Osteoblast (primary cell): ENCODE measurements around the gene HGF. TPM values are rescaled to one million over a fixed set of nuclear protein-coding genes. Genes with fewer than 3 reads are reported as not detected.

Experiments
- DNase-seq: peaks from one replicate; pipeline ENCODE4 v3.0.0; 2011; ENCODE audit warnings: low spot score, mixed read lengths; ENCODE audit not compliant: insufficient read length; ENCODE audit errors: missing footprints
- H2AFZ ChIP-seq: 2 replicates; pipeline ENCODE4 v1.6.0; 2011; ENCODE audit warnings: mild to moderate bottlenecking, low read length
- H3K27ac ChIP-seq: 2 replicates; pipeline ENCODE4 v1.5.1; 2011; ENCODE audit warnings: mild to moderate bottlenecking, low read depth, low read length, moderate library complexity
- H3K27me3 ChIP-seq: 2 replicates; pipeline ENCODE4 v1.6.0; 2012; ENCODE audit warnings: mild to moderate bottlenecking, control low read depth, inconsistent platforms, low read length, moderate library complexity; ENCODE audit not compliant: insufficient read depth
- H3K36me3 ChIP-seq: 2 replicates; pipeline ENCODE4 v1.5.1; 2011; ENCODE audit warnings: mild to moderate bottlenecking, low read length, control low read depth, moderate library complexity; ENCODE audit not compliant: insufficient read depth
- H3K4me1 ChIP-seq: 2 replicates; pipeline ENCODE4 v1.5.1; 2011; ENCODE audit warnings: mild to moderate bottlenecking, low read length, control low read depth, moderate library complexity; ENCODE audit not compliant: insufficient read depth
- H3K4me2 ChIP-seq: 2 replicates; pipeline ENCODE4 v1.6.0; 2011; ENCODE audit warnings: mild to moderate bottlenecking, low read length; ENCODE audit not compliant: insufficient read depth
- H3K4me3 ChIP-seq: fragments of 200-600 bp; sonication (generic); 3 replicates; pipeline ENCODE4 v1.5.1; 2012; ENCODE audit warnings: mild to moderate bottlenecking, low read length, inconsistent platforms; ENCODE audit not compliant: insufficient read depth
- H3K79me2 ChIP-seq: 2 replicates; pipeline ENCODE4 v1.6.0; 2012; ENCODE audit warnings: mild to moderate bottlenecking, low read length, control low read depth, inconsistent platforms; ENCODE audit not compliant: insufficient read depth
- H3K9me3 ChIP-seq: 2 replicates; pipeline ENCODE4 v1.5.1; 2011; ENCODE audit warnings: low read depth, low read length, control low read depth
- H4K20me1 ChIP-seq: 2 replicates; pipeline ENCODE4 v1.6.0; 2012; ENCODE audit warnings: mild to moderate bottlenecking, low read length, control low read depth; ENCODE audit not compliant: insufficient read depth
- CTCF ChIP-seq: IDR thresholded peaks from 2 replicates; pipeline ENCODE4 v1.5.1; 2011; ENCODE audit warnings: mild to moderate bottlenecking, low read depth, low read length, moderate library complexity; ENCODE audit errors: extremely low read depth
- total RNA-seq: library from RNA; depleted of rRNA; stranded (reverse); fragments of >200 nt; gene quantifications from 2 replicates; pipeline ENCODE4 v1.2.3, GENCODE V29; 2012

The HGF gene
- total RNA-seq, 1 donor: 41.3 TPM

- peak overlapping the region; percentile 47 for H3K27ac ChIP-seq
- TF ChIP-seq CTCF: no peak
Measured at GRCh38 chr7:81690688-81691087, 79.2 kb downstream of the HGF start.

GRCh38 chr7:81690251-81690650 is 79.6 kb downstream of the HGF start:
- no peaks in the 10 kb centered on the region for H3K79me2 ChIP-seq
- peak overlapping the region; percentile 42 for H3K4me3 ChIP-seq
- H2AFZ ChIP-seq: peak overlapping the region; percentile 75
- H3K4me2 ChIP-seq: peak overlapping the region; percentile 55
- H3K27me3 ChIP-seq: no peaks in the 10 kb centered on the region
- DNase-seq: no peak
- H4K20me1 ChIP-seq: no peaks in the 10 kb centered on the region
- H3K36me3 ChIP-seq: no peaks in the 10 kb centered on the region
- H3K9me3 ChIP-seq: no peaks in the 10 kb centered on the region
- TF ChIP-seq CTCF: no peak
- peak overlapping the region; percentile 47 for H3K27ac ChIP-seq
- peaks cover 31% of the 10 kb centered on the region for H3K4me1 ChIP-seq

More at GRCh38 chr7:81690688-81691087, 79.2 kb downstream of the HGF start:
- peak overlapping the region; percentile 55 for H3K4me2 ChIP-seq
- DNase-seq: no peak
- H3K9me3 ChIP-seq: no peaks in the 10 kb centered on the region
- H3K36me3 ChIP-seq: no peaks in the 10 kb centered on the region
- no peak overlapping the region for H3K4me3 ChIP-seq
- H3K27me3 ChIP-seq: no peaks in the 10 kb centered on the region
- H2AFZ ChIP-seq: no peak overlapping the region
- H4K20me1 ChIP-seq: no peaks in the 10 kb centered on the region
- peaks cover 29% of the 10 kb centered on the region for H3K4me1 ChIP-seq
- H3K79me2 ChIP-seq: no peaks in the 10 kb centered on the region

GRCh38 chr7:81688622-81689411 is 81.0 kb downstream of the HGF start:
- Histone ChIP-seq H3K79me2 (no peaks in the 10 kb centered on the region), H3K27me3 (no peaks in the 10 kb centered on the region), H3K36me3 (no peaks in the 10 kb centered on the region), H3K9me3 (no peaks in the 10 kb centered on the region), H3K4me3 (no peak overlapping the region), H2AFZ (no peak overlapping the region), H3K4me1 (peaks cover 40% of the 10 kb centered on the region), H3K27ac (no peak overlapping the region), H3K4me2 (no peak overlapping the region), H4K20me1 (no peaks in the 10 kb centered on the region)
- DNase-seq: no peak
- TF ChIP-seq CTCF: no peak

- Histone ChIP-seq H3K4me2 (no peak overlapping the region), H3K27me3 (no peaks in the 10 kb centered on the region), H3K9me3 (no peaks in the 10 kb centered on the region), H3K4me3 (no peak overlapping the region), H2AFZ (no peak overlapping the region), H3K27ac (no peak overlapping the region), H4K20me1 (no peaks in the 10 kb centered on the region), H3K36me3 (no peaks in the 10 kb centered on the region), H3K79me2 (no peaks in the 10 kb centered on the region), H3K4me1 (peaks cover 32% of the 10 kb centered on the region)
- no peak for DNase-seq
- TF ChIP-seq CTCF: no peak
Measured at GRCh38 chr7:81687062-81687461, 82.8 kb downstream of the HGF start.
